HCT116 (cell line): ENCODE measurements around the gene CA10. TPM values are rescaled to one million over a fixed set of nuclear protein-coding genes. Genes with fewer than 3 reads are reported as not detected.

Experiments used
- ATAC-seq: fragments of 200-7000 bp; cut with Tn5 transposase; 2 replicates; pipeline ENCODE4 v1.9.1; 2020; ENCODE audit warnings: mild to moderate bottlenecking, moderate library complexity
- BruUV-seq: library from RNA; stranded (reverse); fragments of 400-500 nt; replicated peaks from 2 replicates; lab custom pipeline; 2021; lab: Mats Ljungman, UMichigan
- CTCF ChIA-PET: fragments of 300-600 bp; sonication (Branson Sonifier 250); formaldehyde crosslinking; loops from one replicate; lab custom pipeline; 2021; ENCODE audit warnings: antibody characterized with exemption; lab: Charles Lee
- POLR2A ChIA-PET: fragments of 300-600, 350-600 bp; sonication (Branson Sonifier 250); formaldehyde crosslinking; loops from one replicate; lab custom pipeline; 2021; ENCODE audit warnings: antibody characterized with exemption; lab: Charles Lee
- RAD21 ChIA-PET, 2 experiments: fragments of 300-600 bp; sonication (Branson Sonifier 250); formaldehyde crosslinking; loops; one replicate each; lab custom pipeline; 2023; ENCODE audit warnings: low total read pairs in 2 of 2; ENCODE audit not compliant: uncharacterized antibody in 2 of 2, unreplicated experiment in 2 of 2, low non-redundant PET in 1 of 2; lab: Charles Lee
- DNase-seq: peaks from one replicate; pipeline ENCODE4 v3.0.0-alpha.2; 2010; ENCODE audit warnings: low read depth, low spot score
- H2AFZ ChIP-seq: fragments of 200-600 bp; shearing (Covaris generic), sonication (generic); 2 replicates; pipeline ENCODE4 v1.6.1; 2017; ENCODE audit warnings: low read depth, mixed run types, mixed read lengths, antibody characterized with exemption, low read length; ENCODE audit not compliant: poor library complexity, severe bottlenecking
- H3K27ac ChIP-seq: 2 replicates; pipeline ENCODE4 v1.5.1; 2012; ENCODE audit warnings: low read depth, low read length
- H3K27me3 ChIP-seq: fragments of 200-600 bp; sonication (generic); 2 replicates; pipeline ENCODE4 v1.6.1; 2016; ENCODE audit warnings: mixed run types, low read length, mixed read lengths; ENCODE audit not compliant: insufficient read depth
- H3K36me3 ChIP-seq, 2 experiments: fragments of 200-500 bp in 1 of 2; fragments of 200-600 bp in 1 of 2; sonication (Bioruptor generic) in 1 of 2; sonication (generic) in 1 of 2; 2 replicates each; pipeline versions ENCODE4 v1.5.1 to v1.6.1; 2014 to 2016; ENCODE audit warnings: low read length in 2 of 2, inconsistent platforms in 1 of 2, mixed read lengths in 1 of 2, mixed run types in 1 of 2; ENCODE audit not compliant: insufficient read depth in 2 of 2, control insufficient read depth in 1 of 2
- H3K4me1 ChIP-seq, 2 experiments: fragments of 200-600 bp in 1 of 2; sonication (generic) in 1 of 2; 2 replicates each; pipeline versions ENCODE4 v1.5.1 to v1.6.1; 2012 to 2017; ENCODE audit warnings: low read length in 2 of 2, inconsistent platforms in 1 of 2, mild to moderate bottlenecking in 1 of 2, mixed read lengths in 1 of 2, mixed run types in 1 of 2, moderate library complexity in 1 of 2; ENCODE audit not compliant: insufficient read depth in 2 of 2, control insufficient read depth in 1 of 2
- H3K4me2 ChIP-seq: fragments of 200-600 bp; sonication (generic); 2 replicates; pipeline ENCODE4 v1.6.1; 2017; ENCODE audit warnings: mixed run types, low read length, mixed read lengths
- H3K4me3 ChIP-seq, 2 experiments: fragments of 200-600 bp in 1 of 2; sonication (generic) in 1 of 2; replicated peaks in 1 of 2; 2 replicates each; pipeline ENCODE4 v1.5.1; 2011 to 2016; ENCODE audit warnings: low read length in 2 of 2, control low read depth in 1 of 2, low read depth in 1 of 2, mild to moderate bottlenecking in 1 of 2, mixed read lengths in 1 of 2, mixed run types in 1 of 2
- H3K79me2 ChIP-seq: fragments of 200-600 bp; sonication (generic); 2 replicates; pipeline ENCODE4 v1.6.1; 2017; ENCODE audit warnings: mild to moderate bottlenecking, mixed run types, low read length, moderate library complexity, mixed read lengths; ENCODE audit not compliant: insufficient read depth
- H3K9ac ChIP-seq: fragments of 200-600 bp; sonication (generic); 2 replicates; pipeline ENCODE4 v1.6.1; 2016; ENCODE audit warnings: low read length, mixed read lengths
- H3K9me2 ChIP-seq: fragments of 200-600 bp; sonication (generic), shearing (Covaris generic); 2 replicates; pipeline ENCODE4 v1.6.1; 2017; ENCODE audit warnings: mixed run types, mild to moderate bottlenecking, moderate library complexity; ENCODE audit not compliant: insufficient read depth
- H3K9me3 ChIP-seq, 2 experiments: fragments of 200-500 bp in 1 of 2; fragments of 200-600 bp in 1 of 2; sonication (Bioruptor generic) in 1 of 2; sonication (generic) in 1 of 2; 2 replicates each; pipeline ENCODE4 v1.6.1; 2014 to 2017; ENCODE audit warnings: low read length in 2 of 2, mixed read lengths in 2 of 2, inconsistent platforms in 1 of 2, low read depth in 1 of 2, mild to moderate bottlenecking in 1 of 2, mixed run types in 1 of 2, moderate library complexity in 1 of 2; ENCODE audit not compliant: control insufficient read depth in 1 of 2, insufficient read depth in 1 of 2
- H4K20me1 ChIP-seq: fragments of 200-600 bp; sonication (generic), shearing (Covaris generic); 2 replicates; pipeline ENCODE4 v1.6.1; 2017; ENCODE audit warnings: mixed run types, mild to moderate bottlenecking, moderate library complexity; ENCODE audit not compliant: insufficient read depth
- CBX3 ChIP-seq: IDR thresholded peaks from 2 replicates; pipeline ENCODE4 v1.6.1; 2012; ENCODE audit warnings: low read depth
- EGR1 ChIP-seq: IDR thresholded peaks from 2 replicates; pipeline ENCODE4 v1.6.1; 2012; ENCODE audit warnings: low read depth
- ELF1 ChIP-seq: IDR thresholded peaks from 2 replicates; pipeline ENCODE4 v1.6.1; 2012; ENCODE audit warnings: low read depth, borderline replicate concordance
- EZH2phosphoT487 ChIP-seq: fragments of 200-600 bp; IDR thresholded peaks from 2 replicates; pipeline ENCODE4 v1.6.1; 2018; ENCODE audit warnings: antibody characterized with exemption, borderline replicate concordance
- FOSL1 ChIP-seq: IDR thresholded peaks from 2 replicates; pipeline ENCODE4 v1.6.1; 2012; ENCODE audit warnings: low read depth
- JUND ChIP-seq: IDR thresholded peaks from 2 replicates; pipeline ENCODE4 v1.6.1; 2012
- POLR2A ChIP-seq: IDR thresholded peaks from 2 replicates; pipeline ENCODE4 v1.7.0; 2011; ENCODE audit warnings: borderline replicate concordance; ENCODE audit not compliant: insufficient read depth, insufficient read length; ENCODE audit errors: extremely low read depth
- POLR2AphosphoS5 ChIP-seq: IDR thresholded peaks from 2 replicates; pipeline ENCODE4 v1.6.1; 2011; ENCODE audit warnings: mild to moderate bottlenecking, low read depth, low read length, moderate library complexity
- RAD21 ChIP-seq: IDR thresholded peaks from 2 replicates; pipeline ENCODE4 v1.6.1; 2012; ENCODE audit warnings: low read depth, mild to moderate bottlenecking
- SIN3A ChIP-seq: IDR thresholded peaks from 2 replicates; pipeline ENCODE4 v1.6.1; 2012; ENCODE audit warnings: low read depth
- TCF7L2 ChIP-seq: IDR thresholded peaks from 2 replicates; pipeline ENCODE4 v1.7.0; 2011; ENCODE audit warnings: borderline replicate concordance, inconsistent platforms; ENCODE audit not compliant: insufficient read depth, insufficient read length; ENCODE audit errors: extremely low read depth
- ZNF274 ChIP-seq: fragments of 200-500 bp; sonication (Bioruptor generic); IDR thresholded peaks from 2 replicates; pipeline ENCODE4 v1.6.1; 2014; ENCODE audit warnings: mild to moderate bottlenecking, low read depth, low read length, inconsistent platforms
- intact Hi-C: fragments of 100-400 bp; cut with micrococcal nuclease; formaldehyde crosslinking; loops from 2 replicates; pipeline ENCODE4 v1.10.0; 2022
- total RNA-seq: library from RNA; stranded (reverse); gene quantifications from one replicate; pipeline ENCODE4 v1.2.1, GENCODE V29; 2021; ENCODE audit not compliant: unreplicated experiment

Gene CA10
- total RNA-seq, 1 experiment from 2014 or later = not detected

DNA sequence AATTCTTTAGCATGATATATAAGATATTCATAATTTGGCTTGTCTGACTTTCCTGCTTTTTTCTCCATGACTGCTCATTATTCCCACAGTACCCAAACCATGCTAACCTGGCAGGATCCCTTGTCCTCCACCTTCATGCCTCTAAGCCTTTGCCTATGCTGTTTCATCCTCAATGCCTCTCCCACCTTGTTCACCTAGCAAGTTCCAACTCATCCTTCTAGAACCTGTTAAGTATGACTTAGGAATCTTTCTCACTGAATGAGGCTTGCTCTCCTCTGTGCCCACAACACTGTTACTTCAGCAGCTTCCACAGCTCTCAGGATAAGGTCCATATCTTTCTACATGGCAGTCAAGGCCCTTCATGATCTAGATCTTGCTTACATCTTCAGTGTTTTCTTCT, 34.0 kb downstream of the CA10 start (continued):
- no peak for TF ChIP-seq ELF1
- no peak for TF ChIP-seq FOSL1
- no peak for TF ChIP-seq ZNF274

DNA sequence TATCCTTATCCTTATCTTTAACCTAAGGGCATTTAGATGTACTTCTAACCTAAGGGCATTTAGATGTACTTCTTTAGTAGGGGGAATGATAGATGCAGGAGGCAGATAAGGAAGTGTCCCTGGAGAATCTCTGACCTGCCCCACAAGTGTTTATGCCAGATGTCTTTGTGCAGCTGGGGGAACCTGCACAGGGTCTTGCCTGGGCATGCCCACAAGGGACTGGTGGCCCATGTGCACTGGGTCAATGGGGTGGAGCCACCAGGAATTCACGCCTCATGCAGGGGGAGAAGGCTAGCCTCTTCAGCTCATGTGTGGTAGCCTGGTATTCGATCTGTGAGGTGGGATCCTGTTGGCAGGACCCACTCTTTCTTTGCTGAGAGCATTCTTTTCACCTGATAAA, 38.0 kb downstream of the CA10 start:
- ChIA-PET RAD21 (no interaction called here), CTCF (no interaction called here), POLR2A (no interaction called here)
- Histone ChIP-seq H4K20me1 (no peaks in the 10 kb centered on the region), H3K9ac (no peak overlapping the region), H3K4me2 (no peak overlapping the region), H3K79me2 (no peaks in the 10 kb centered on the region), H3K4me3 (no peak overlapping the region), H3K9me3 (peaks cover 29 to 37% of the 10 kb centered on the region in 2 experiments; a peak in 2 of 4 replicates), H3K27ac (no peak overlapping the region), H2AFZ (no peak overlapping the region), H3K4me1 (no peaks in the 10 kb centered on the region), H3K27me3 (no peaks in the 10 kb centered on the region), H3K9me2 (no peaks in the 10 kb centered on the region), H3K36me3 (no peaks in the 10 kb centered on the region)
- BruUV-seq = no TSS peak
- ATAC-seq (no peak), DNase-seq (no peak)
- intact Hi-C loops = no loop called here
- TF ChIP-seq FOSL1 (no peak), JUND (no peak), SIN3A (no peak), EGR1 (no peak), POLR2AphosphoS5 (no peak)

DNA sequence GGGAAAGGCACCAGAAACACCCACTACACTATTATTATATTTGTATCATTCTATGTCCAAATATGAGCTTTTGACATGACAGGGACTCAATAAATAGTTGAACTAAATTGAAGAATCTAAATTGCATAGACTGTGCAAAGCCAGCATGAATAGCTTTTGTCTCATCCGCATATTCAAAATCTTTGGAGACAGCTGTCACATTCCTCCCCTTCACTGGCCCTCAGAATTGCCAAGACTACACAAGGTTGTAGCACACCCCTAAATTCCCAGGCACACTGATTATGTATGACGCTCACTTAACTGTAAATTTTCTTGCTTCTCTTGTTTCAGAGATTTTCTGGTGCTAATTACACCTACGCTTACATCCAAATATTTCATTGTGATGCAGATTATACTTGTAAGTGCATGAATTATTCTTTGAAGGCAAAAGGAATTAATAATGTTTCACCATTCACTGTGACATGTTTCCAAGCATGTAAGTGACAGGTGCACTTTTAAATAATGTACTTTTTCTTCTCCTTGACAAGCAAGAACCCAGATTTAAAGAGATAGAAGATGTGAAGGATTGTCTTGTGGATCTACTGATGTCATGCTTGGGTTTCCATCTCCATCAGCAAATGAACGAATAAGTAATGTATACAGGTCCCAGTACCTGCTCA, 47.5 kb downstream of the CA10 start:
- H3K9ac ChIP-seq = no peak overlapping the region
- ATAC-seq (no peak), DNase-seq (no peak)
- H3K4me2 ChIP-seq = no peak overlapping the region
- intact Hi-C loops = no loop called here
- no peaks in the 10 kb centered on the region for H3K9me2 ChIP-seq
- no peaks in the 10 kb centered on the region for H3K4me1 ChIP-seq
- H2AFZ ChIP-seq = no peak overlapping the region
- H3K9me3 ChIP-seq = peaks cover 0 to 5% of the 10 kb centered on the region in 2 experiments; a peak in 2 of 4 replicates
- no peaks in the 10 kb centered on the region for H3K36me3 ChIP-seq
- CTCF ChIA-PET = no interaction called here
- no TSS peak for BruUV-seq
- POLR2A ChIA-PET = no interaction called here
- H3K79me2 ChIP-seq = no peaks in the 10 kb centered on the region
- RAD21 ChIA-PET = no interaction called here
- H3K4me3 ChIP-seq = no peak overlapping the region
- H3K27me3 ChIP-seq = no peaks in the 10 kb centered on the region
- no peak overlapping the region for H3K27ac ChIP-seq
- TF ChIP-seq POLR2A = no peak
- TF ChIP-seq CBX3 = no peak
- TF ChIP-seq TCF7L2 = no peak
- no peak for TF ChIP-seq RAD21
- no peak for TF ChIP-seq FOSL1
- no peak for TF ChIP-seq ZNF274
- TF ChIP-seq EZH2phosphoT487 = no peak
- H4K20me1 ChIP-seq = no peaks in the 10 kb centered on the region
